ENCODE measurements around the gene THSD4.
"Not testable (repeated sequence)": the region's sequence is repeated elsewhere in the genome, so short reads cannot be mapped to it uniquely, and the experiment has no call there.

Gene THSD4

DNA sequence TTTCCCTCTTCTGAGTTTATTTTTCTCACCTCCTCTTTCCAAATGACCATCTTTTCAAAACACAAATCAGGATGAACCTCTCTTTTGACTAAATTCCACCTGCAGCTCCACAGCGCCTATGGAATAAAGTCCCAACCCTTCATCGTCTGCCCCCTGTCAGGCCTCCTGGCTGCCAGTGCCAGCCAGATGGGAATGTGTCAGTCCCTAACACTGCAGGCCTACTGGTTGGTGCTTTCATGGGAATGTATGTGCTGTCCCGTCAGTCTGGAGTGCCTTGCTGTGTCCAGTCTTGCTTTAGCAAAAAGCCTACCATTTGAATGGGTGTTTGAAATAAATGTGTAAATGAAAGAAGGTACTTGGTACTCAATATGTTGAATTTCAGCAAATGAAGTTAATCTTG, 310.1 kb downstream of the THSD4 start:
- no peak for DNase-seq (ENCODE audit: low read depth in 2 of 2)

DNA sequence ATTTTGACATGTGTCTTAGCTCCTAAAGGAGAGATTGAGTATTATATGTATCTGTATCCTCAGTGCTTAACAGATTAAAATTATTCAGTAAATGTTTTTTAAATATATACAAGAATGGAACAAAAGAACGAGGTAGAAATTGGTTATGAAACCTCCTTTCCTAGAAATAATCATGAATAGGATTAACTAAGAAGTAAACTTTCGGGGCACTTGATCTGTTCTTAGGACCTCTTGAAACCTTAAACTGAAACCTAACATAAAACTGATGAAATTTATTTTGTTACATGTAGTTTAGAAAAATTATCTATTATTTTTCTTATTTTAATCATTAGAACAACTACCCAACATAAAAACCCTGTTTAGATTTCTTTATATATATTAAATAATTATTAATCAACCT, 311.5 kb downstream of the THSD4 start:
- no peak for DNase-seq (ENCODE audit: low read depth in 2 of 2)

DNA sequence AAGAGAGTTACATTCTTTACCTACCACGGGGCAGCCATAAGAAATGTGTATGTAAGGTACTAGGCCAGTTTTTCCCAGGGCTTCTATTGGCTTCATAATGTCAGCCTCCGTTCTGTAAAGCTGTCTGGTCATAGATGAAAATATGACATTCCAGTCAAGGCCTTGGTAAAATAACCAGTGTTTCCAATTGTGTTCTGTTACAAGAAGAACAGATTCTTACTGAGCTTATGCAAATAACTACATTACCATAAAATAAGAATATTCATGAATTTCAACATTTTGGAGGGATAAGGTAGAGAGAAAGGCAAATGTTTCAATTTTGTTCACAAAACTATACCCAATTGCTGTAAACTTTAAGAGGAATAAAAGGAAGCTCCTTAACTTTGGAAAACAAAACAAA, 315.5 kb downstream of the THSD4 start:
- DNase-seq (ENCODE audit: low read depth in 2 of 2): no peak

DNA sequence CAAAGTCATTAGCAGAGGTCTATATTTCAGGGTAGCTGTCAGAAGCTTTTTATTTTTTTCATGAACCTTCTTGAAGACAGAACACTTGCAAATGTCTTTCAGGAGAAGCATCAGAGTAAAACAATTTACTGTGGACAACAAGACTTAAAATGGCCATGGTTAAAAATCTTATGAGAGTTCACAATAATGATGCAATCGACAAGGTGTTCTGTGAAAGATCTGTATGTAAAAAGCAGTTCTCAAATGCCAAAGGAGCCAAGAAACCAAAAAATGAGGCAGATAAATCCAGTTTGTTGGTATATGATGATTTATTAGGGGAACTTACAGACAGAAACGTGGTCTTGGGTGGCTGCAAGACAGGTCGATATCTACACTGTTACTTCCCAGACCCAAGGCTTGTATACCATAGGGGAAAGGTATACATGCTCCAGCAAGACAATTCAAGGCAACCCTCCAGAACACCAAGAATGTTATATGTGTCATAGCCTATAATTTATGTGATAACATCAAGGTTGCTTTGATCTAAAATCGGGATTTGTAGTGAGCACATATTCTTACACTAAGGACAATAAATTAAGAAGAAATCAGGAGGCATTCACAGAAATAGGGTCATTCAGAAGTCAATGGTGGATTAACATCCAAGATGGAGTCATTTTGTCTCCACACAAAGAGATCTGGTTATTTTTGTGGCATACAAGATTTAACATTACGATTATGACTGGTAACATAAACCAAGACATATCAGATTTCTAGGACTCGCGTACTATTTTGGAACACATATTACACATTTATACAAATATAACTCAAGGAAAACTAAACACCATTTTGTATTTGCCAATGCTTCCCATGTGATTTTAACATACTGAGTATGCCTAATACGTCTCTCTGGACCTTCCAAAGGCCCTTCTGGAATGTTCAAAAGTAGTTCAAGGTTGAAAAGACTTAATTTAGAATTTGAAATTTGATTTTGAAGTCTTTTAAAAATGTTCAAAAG, 316.4 kb downstream of the THSD4 start:
- no peak for DNase-seq (ENCODE audit: low read depth in 2 of 2)

GRCh38 chr15:71433402-71433801, 318.1 kb downstream of the THSD4 start:
- DNase-seq (ENCODE audit: low read depth in 2 of 2): no peak

DNA sequence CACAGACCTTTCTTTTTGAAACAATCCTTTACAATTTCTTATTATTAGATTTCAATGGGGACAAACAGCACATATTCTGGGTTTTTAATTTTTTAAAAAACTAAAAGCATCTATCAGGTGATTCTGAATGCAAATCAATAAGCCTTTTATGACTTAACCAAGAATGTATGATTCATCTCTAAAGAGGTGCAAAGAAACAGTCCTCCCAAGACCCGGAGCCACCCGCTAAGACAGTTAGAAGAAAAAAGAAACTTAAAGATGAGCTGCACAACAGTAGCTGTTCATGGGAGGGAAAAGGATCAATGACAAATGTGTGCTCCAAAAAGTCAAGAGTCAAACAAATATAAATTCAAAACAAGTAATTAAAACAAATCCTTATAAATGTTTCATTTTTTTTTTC, 319.5 kb downstream of the THSD4 start:
- DNase-seq (ENCODE audit: low read depth in 2 of 2): no peak

- DNase-seq (ENCODE audit: low read depth in 2 of 2): no peak
These were observed 320.3 kb downstream of the THSD4 start for GRCh38 chr15:71435552-71435951.

GRCh38 chr15:71436854-71437253, 321.6 kb downstream of the THSD4 start:
- no peak for DNase-seq (ENCODE audit: low read depth in 2 of 2)

GRCh38 chr15:71437404-71437803, 322.1 kb downstream of the THSD4 start:
- DNase-seq (ENCODE audit: low read depth in 2 of 2): no peak

DNA sequence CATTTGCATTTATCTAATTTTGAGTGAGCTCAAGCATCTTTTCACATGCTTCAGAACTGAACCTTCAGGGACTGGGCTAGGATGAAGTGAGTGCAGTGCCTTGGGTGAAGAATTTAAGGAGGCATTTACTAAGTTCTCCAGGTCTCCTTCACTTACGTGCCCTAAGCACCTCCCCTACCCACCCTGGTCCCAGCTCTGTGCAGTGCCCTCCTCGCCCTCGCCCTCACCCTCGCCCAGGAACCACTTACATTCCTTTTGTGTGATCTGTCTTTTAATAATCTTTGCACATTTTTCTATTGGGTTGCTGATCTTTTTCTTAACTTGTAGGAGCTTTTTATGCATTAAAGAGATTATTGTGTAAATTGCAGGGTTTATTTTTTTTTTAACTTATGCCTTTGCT, 322.6 kb downstream of the THSD4 start:
- no peak for DNase-seq (ENCODE audit: low read depth in 2 of 2)

DNA sequence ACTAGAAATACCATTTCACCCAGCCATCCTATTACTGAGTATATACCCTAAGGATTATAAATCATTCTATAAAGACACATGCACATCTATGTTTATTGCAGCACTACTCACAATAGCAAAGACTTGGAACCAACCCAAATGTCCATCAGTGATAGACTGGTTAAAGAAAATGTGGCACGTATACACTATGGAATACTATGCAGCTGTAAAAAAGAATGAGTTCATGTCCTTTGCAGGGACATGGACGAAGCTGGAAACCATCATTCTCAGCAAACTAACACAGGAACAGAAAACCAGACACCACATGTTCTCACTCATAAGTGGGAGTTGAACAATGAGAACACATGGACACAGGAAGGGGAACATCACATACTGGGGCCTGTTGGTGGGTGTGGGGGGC, 324.2 kb downstream of the THSD4 start:
- DNase-seq (ENCODE audit: low read depth in 2 of 2): not testable (repeated sequence)

GRCh38 chr15:71440489-71441110, 325.3 kb downstream of the THSD4 start:
- DNase-seq (ENCODE audit: low read depth in 2 of 2): no peak

GRCh38 chr15:71443538-71443937, 328.3 kb downstream of the THSD4 start:
- no peak for DNase-seq (ENCODE audit: low read depth in 2 of 2)

DNA sequence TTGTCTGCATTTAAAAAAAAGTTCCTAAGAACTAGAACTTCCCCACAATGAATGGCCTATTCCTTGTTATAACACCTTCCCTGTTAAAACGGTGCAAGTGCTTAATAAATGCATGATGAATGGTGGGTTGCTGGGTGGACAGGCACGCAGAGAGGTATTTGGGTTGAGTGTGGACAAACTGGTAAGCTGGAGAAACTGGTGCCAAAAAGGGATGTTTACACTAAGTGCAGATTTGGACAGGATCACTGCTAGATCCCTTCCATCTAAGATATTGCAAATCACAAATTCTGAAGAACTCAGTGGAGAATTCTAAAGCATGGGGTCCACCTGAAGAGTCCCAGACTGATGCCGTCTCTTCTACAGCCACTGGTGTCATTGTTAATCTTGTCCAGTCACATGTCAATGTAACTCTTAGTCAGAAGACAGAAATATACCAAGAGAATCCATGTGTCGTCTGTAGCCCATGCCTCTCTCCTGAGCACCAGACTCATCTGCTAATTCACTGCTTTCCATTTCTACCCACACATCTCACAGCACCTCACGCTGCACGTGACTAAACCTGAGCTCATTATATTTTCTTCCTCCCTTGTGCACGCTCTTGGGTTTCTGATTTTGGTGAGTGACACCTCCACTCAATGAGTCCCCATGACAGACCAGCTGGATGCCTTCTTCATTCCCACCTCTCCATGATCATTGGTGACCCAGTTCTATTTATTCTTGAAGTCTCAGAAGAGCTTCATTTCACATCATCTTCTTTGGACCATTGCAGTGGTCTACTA, 328.9 kb downstream of the THSD4 start:
- DNase-seq (ENCODE audit: low read depth in 2 of 2): no peak

GRCh38 chr15:71444866-71445590, 329.8 kb downstream of the THSD4 start:
- DNase-seq (ENCODE audit: low read depth in 2 of 2): no peak

GRCh38 chr15:71447328-71448250, 332.3 kb downstream of the THSD4 start:
- DNase-seq (ENCODE audit: low read depth in 2 of 2): no peak

- DNase-seq (ENCODE audit: low read depth in 2 of 2): no peak
These were observed 333.4 kb downstream of the THSD4 start for GRCh38 chr15:71448688-71449114.

DNA sequence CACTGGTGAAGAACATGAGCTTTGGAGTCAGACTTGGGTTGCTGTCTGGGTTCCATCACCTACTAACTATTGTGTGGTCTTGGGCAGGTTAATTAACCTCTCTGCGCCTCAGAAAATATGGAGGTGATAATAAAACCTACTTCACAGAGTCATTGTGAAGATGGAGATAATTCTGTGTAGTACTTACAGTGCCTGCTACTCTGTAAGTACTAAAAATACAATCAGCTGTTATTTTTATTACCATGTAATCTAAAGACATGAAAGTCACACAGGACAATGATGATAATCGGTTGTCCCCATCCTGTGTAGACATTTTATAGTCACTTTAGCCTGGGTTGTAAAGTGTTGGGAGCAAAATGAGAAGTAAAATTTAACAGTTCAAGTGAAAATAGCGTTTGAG, 334.1 kb downstream of the THSD4 start:
- DNase-seq (ENCODE audit: low read depth in 2 of 2): no peak

DNA sequence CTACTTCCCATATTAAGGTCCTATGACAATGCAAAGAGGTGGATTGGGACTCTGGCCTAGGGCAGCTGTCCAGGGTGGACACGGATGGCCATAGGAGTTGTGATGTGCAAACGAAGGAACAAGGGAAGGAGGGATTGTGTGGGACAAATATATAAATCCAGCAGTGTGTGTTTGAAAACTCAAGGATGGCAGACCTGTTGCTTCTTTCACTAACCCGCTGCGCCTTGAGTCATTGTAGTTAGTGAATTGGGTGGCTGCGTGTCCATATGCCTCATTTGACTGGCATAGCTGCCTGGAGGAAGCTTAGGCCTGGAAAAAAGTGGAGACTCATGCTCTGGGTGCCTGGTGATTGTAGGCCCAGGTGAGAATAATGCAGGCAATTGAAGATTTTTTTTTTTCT, 334.7 kb downstream of the THSD4 start:
- DNase-seq (ENCODE audit: low read depth in 2 of 2): no peak

- DNase-seq (ENCODE audit: low read depth in 2 of 2): no peak
These were observed 335.9 kb downstream of the THSD4 start for GRCh38 chr15:71451130-71451529.

DNA sequence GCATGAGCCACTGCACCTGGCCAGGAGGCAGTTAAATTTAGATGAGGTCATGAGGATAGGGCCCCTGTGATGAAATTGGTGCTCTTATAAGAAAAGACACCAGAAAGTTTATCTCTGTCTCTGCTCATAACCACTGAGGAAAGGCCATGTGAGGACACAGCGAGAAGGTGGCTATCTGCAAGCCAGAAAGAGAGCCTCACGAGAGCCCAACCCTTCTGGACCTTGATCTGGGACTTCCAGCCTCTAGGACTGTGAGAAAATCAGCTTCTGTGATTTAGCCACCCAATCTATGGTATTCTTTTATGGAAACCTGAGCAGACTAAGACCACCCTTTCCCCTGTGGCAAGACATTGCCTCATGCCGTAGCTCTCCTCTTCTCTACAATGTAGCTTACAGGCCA, 337.6 kb downstream of the THSD4 start:
- no peak for DNase-seq (ENCODE audit: low read depth in 2 of 2)
